HUES64 (cell line): ENCODE results near the gene ZNF564.

Source experiments
- H3K27ac ChIP-seq: 2 replicates; pipeline ENCODE4 v1.7.0; 2013; ENCODE audit warnings: low read depth, low read length, inconsistent platforms
- H3K27me3 ChIP-seq: 2 replicates; pipeline ENCODE4 v1.6.1; 2013; ENCODE audit warnings: mild to moderate bottlenecking, low read length; ENCODE audit not compliant: insufficient read depth
- H3K36me3 ChIP-seq: 2 replicates; pipeline ENCODE4 v1.6.1; 2013; ENCODE audit warnings: mild to moderate bottlenecking, low read length; ENCODE audit not compliant: insufficient read depth
- H3K4me1 ChIP-seq: 2 replicates; pipeline ENCODE4 v1.6.1; 2013; ENCODE audit warnings: mild to moderate bottlenecking, low read length, moderate library complexity; ENCODE audit not compliant: insufficient read depth
- H3K4me3 ChIP-seq: 2 replicates; pipeline ENCODE4 v1.5.1; 2013; ENCODE audit warnings: mild to moderate bottlenecking, low read length, moderate library complexity
- H3K9ac ChIP-seq: 2 replicates; pipeline ENCODE4 v1.6.1; 2013; ENCODE audit warnings: mild to moderate bottlenecking, low read depth, low read length
- H3K9me3 ChIP-seq: 2 replicates; pipeline ENCODE4 v1.6.1; 2013; ENCODE audit warnings: low read depth, low read length; ENCODE audit not compliant: insufficient read depth
- WGBS: fragments of 150-250, 120-280 bp; methylation state at CpG from one replicate; pipeline ENCODE4 v1.1.7; 2013; ENCODE audit warnings: missing lambda C conversion rate; 5-methylcytosine and 5-hydroxymethylcytosine counted together

Gene ZNF564

GRCh38 chr19:12555456-12555930 lies 4.2 kb upstream of the ZNF564 start:
- H3K27me3 ChIP-seq: no peaks in the 10 kb centered on the region
- no peaks in the 10 kb centered on the region for H3K36me3 ChIP-seq
- no peak overlapping the region for H3K9ac ChIP-seq
- H3K4me3 ChIP-seq: no peak overlapping the region
- no peak overlapping the region for H3K27ac ChIP-seq
- no peaks in the 10 kb centered on the region for H3K9me3 ChIP-seq
- 95% methylated on average over 39 of the region's 39 CpGs for WGBS
- no peaks in the 10 kb centered on the region for H3K4me1 ChIP-seq

- Histone ChIP-seq H3K4me3 (no peak overlapping the region), H3K9me3 (no peaks in the 10 kb centered on the region), H3K27me3 (no peaks in the 10 kb centered on the region), H3K27ac (no peak overlapping the region), H3K36me3 (peaks cover 16% of the 10 kb centered on the region; the same call in 1 of the 2 replicates), H3K9ac (no peak overlapping the region), H3K4me1 (peaks cover 7% of the 10 kb centered on the region; the same call in 1 of the 2 replicates)
- 84% methylated on average over 1 of the region's 2 CpGs for WGBS
These were observed 4.4 kb downstream of the ZNF564 start for GRCh38 chr19:12546903-12547302.

- Histone ChIP-seq H3K9me3 (no peaks in the 10 kb centered on the region), H3K4me1 (peaks cover 7% of the 10 kb centered on the region; the same call in 1 of the 2 replicates), H3K4me3 (no peak overlapping the region), H3K36me3 (peaks cover 19% of the 10 kb centered on the region; the same call in 1 of the 2 replicates), H3K27ac (no peak overlapping the region), H3K9ac (no peak overlapping the region), H3K27me3 (no peaks in the 10 kb centered on the region)
- WGBS: 93% methylated on average over 5 of the region's 5 CpGs
These were observed 5.2 kb downstream of the ZNF564 start for GRCh38 chr19:12546068-12546467.

- Histone ChIP-seq H3K4me3 (no peak overlapping the region), H3K4me1 (peaks cover 7% of the 10 kb centered on the region; the same call in 1 of the 2 replicates), H3K27me3 (no peaks in the 10 kb centered on the region), H3K9me3 (no peaks in the 10 kb centered on the region), H3K27ac (no peak overlapping the region), H3K9ac (no peak overlapping the region), H3K36me3 (peaks cover 21% of the 10 kb centered on the region)
- WGBS: 94% methylated on average over 8 of the region's 8 CpGs
These were observed 6.0 kb downstream of the ZNF564 start for GRCh38 chr19:12545267-12545666.

GRCh38 chr19:12544401-12544876 lies 6.8 kb downstream of the ZNF564 start:
- peaks cover 4% of the 10 kb centered on the region; the same call in 1 of the 2 replicates for H3K4me1 ChIP-seq
- no peak overlapping the region for H3K9ac ChIP-seq
- H3K4me3 ChIP-seq: no peak overlapping the region
- H3K27me3 ChIP-seq: no peaks in the 10 kb centered on the region
- H3K27ac ChIP-seq: no peak overlapping the region
- WGBS: 93% methylated on average over 5 of the region's 5 CpGs
- H3K9me3 ChIP-seq: peaks cover 4% of the 10 kb centered on the region; the same call in 1 of the 2 replicates
- H3K36me3 ChIP-seq: peaks cover 27% of the 10 kb centered on the region

DNA sequence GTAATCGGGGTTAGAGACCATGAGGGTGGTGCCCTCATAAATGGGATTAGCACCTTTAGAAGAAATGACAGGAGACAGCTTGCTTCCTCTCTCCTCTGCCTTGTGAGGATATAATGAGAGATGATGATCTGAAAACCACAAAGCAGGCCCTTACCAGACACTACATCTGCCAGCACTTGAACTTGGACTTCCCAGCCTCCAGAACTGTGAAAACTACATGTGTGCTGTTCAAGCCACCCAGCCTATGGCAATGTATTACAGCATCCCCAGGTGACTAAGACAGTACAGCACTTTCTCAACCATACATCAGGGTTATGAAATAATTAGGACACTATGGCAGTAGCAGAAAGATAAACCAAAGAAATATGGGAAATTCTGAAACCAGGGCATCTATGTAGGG lies 7.4 kb downstream of the ZNF564 start:
- 93% methylated on average over 1 of the region's 1 CpG for WGBS
- Histone ChIP-seq H3K9ac (no peak overlapping the region), H3K27ac (no peak overlapping the region), H3K27me3 (no peaks in the 10 kb centered on the region), H3K4me3 (no peak overlapping the region), H3K4me1 (no peaks in the 10 kb centered on the region), H3K36me3 (peaks cover 24% of the 10 kb centered on the region), H3K9me3 (peaks cover 5% of the 10 kb centered on the region; the same call in 1 of the 2 replicates)

- 94% methylated on average over 8 of the region's 8 CpGs for WGBS
- Histone ChIP-seq H3K27ac (no peak overlapping the region), H3K4me3 (peak overlapping the region; percentile 8), H3K9ac (no peak overlapping the region), H3K27me3 (no peaks in the 10 kb centered on the region), H3K36me3 (peaks cover 75% of the 10 kb centered on the region), H3K4me1 (no peaks in the 10 kb centered on the region), H3K9me3 (peaks cover 94% of the 10 kb centered on the region)
These were observed 24.0 kb downstream of the ZNF564 start for GRCh38 chr19:12527034-12527836.

GRCh38 chr19:12526542-12526941 lies 24.7 kb downstream of the ZNF564 start:
- Histone ChIP-seq H3K9me3 (peaks cover 95% of the 10 kb centered on the region), H3K36me3 (peaks cover 71% of the 10 kb centered on the region), H3K9ac (no peak overlapping the region), H3K4me1 (no peaks in the 10 kb centered on the region), H3K27me3 (no peaks in the 10 kb centered on the region), H3K27ac (no peak overlapping the region), H3K4me3 (peak overlapping the region; percentile 8)
- 100% methylated on average over 4 of the region's 4 CpGs for WGBS

DNA sequence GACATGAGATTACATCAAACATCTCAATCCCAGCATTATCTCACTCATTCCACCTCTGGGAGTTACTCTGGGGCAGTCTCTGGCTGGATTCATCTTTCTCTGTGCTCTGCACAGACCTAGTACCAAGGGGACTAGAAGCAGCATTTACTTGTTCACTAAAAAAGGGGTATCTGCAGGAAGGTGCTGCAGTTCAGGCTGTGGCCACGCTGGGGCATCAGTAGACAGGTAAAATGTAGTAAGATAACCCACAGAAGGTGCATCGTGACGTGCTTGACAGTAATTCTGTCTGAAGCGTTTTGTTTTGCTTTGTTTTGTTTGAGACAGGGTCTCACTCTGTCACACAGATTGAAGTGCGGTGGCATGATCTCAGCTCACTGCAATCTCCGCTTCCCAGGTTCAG lies 29.3 kb downstream of the ZNF564 start:
- no peaks in the 10 kb centered on the region for H3K27me3 ChIP-seq
- H3K4me3 ChIP-seq: no peak overlapping the region
- H3K4me1 ChIP-seq: no peaks in the 10 kb centered on the region
- H3K9me3 ChIP-seq: peaks cover 63% of the 10 kb centered on the region
- H3K36me3 ChIP-seq: peaks cover 30% of the 10 kb centered on the region
- H3K27ac ChIP-seq: no peak overlapping the region
- WGBS: 88% methylated on average over 6 of the region's 6 CpGs
- H3K9ac ChIP-seq: no peak overlapping the region

DNA sequence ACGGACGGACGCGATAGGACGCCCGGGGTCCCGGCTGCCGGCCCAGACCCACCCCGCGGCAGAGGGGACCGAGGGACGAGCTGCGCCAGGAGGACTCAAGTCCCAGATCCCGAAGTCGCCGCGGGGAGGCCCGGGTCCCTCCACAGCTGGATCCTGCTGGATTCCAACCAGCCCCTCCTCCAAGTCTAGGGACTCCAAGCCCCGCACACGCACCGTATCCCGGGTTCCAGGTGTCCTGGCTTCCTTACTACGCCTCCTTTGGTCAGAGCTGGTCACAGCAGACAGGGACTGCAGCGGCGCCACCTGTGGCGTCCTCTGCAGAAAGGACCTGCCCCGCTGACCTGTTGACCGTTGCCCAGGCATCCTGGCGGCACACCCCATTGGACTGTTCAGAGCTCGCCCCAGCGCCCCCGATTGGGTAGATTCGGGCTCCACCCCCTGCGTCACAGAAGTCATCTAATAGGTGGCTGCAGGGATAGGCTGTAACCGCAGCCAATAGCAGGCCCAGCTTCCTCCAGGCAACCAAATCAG lies 37.7 kb downstream of the ZNF564 start:
- H3K9ac ChIP-seq: no peak overlapping the region
- H3K4me3 ChIP-seq: no peak overlapping the region
- 95% methylated on average over 35 of the region's 35 CpGs for WGBS
- peaks cover 3% of the 10 kb centered on the region; the same call in 1 of the 2 replicates for H3K36me3 ChIP-seq
- no peaks in the 10 kb centered on the region for H3K27me3 ChIP-seq
- no peak overlapping the region for H3K27ac ChIP-seq
- no peaks in the 10 kb centered on the region for H3K4me1 ChIP-seq
- peaks cover 13% of the 10 kb centered on the region for H3K9me3 ChIP-seq

DNA sequence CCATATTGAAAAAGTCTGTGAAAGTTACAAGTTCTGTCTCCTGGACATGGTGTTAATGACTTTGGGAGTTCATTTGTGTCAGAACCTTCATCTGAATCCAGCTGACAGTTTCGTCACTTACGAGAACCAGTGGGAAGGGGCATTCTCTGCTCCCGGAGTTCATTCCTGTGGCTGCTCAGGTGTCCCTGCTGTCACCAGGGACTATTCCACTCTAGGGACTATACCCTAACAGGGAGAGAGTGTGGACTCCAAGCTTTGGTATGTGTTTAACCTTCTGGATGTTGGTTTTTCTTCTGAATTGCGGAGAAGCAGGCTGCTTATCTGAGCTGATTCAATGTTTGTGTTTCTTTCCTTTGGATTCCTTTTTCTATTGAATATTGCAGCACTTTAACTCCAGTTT lies 54.2 kb downstream of the ZNF564 start:
- no peak overlapping the region for H3K4me3 ChIP-seq
- H3K27ac ChIP-seq: no peak overlapping the region
- H3K9ac ChIP-seq: no peak overlapping the region
- no peaks in the 10 kb centered on the region for H3K4me1 ChIP-seq
- no peaks in the 10 kb centered on the region for H3K27me3 ChIP-seq
- WGBS: 89% methylated on average over 4 of the region's 4 CpGs
- H3K9me3 ChIP-seq: no peaks in the 10 kb centered on the region
- no peaks in the 10 kb centered on the region for H3K36me3 ChIP-seq
